PC-9 (cell line): ENCODE measurements around the gene CSPG5. TPM values are rescaled to one million over a fixed set of nuclear protein-coding genes. Genes with fewer than 3 reads are reported as not detected.

Experiments
- BruUV-seq: library from RNA; stranded (reverse); fragments of 400-500 nt; replicated peaks from 2 replicates; lab custom pipeline; 2021; lab: Mats Ljungman, UMichigan
- CTCF ChIA-PET: fragments of 300-600 bp; sonication (Branson Sonifier 250); formaldehyde crosslinking; loops from one replicate; lab custom pipeline; 2022; ENCODE audit warnings: antibody characterized with exemption; lab: Charles Lee
- POLR2A ChIA-PET: fragments of 300-600 bp; sonication (Branson Sonifier 250); formaldehyde crosslinking; loops from one replicate; lab custom pipeline; 2022; ENCODE audit warnings: antibody characterized with exemption; ENCODE audit not compliant: unreplicated experiment; lab: Charles Lee
- DNase-seq, 2 experiments: peaks; one replicate each; pipeline versions ENCODE4 v3.0.0 to v3.0.0-alpha.2; 2015 to 2022; ENCODE audit warnings: mixed read lengths in 1 of 2
- H2AFZ ChIP-seq: fragments of 200-600 bp; sonication (generic); 2 replicates; pipeline ENCODE4 v1.8.1; 2017; ENCODE audit warnings: antibody characterized with exemption
- H3F3A ChIP-seq: fragments of 200-600 bp; sonication (generic); 2 replicates; pipeline ENCODE4 v1.8.1; 2017; ENCODE audit warnings: antibody characterized with exemption, mild to moderate bottlenecking, low read depth; ENCODE audit not compliant: insufficient read depth
- H3K27ac ChIP-seq: fragments of 200-600 bp; sonication (generic); 2 replicates; pipeline ENCODE4 v1.6.1; 2016; ENCODE audit warnings: mixed run types
- H3K27me3 ChIP-seq: fragments of 200-600 bp; sonication (generic); 2 replicates; pipeline ENCODE4 v1.6.1; 2016; ENCODE audit warnings: low read depth, mixed run types; ENCODE audit not compliant: insufficient read depth
- H3K36me3 ChIP-seq: fragments of 200-600 bp; sonication (generic); 2 replicates; pipeline ENCODE4 v1.6.1; 2016; ENCODE audit warnings: low read depth, mixed run types
- H3K4me1 ChIP-seq: fragments of 200-600 bp; sonication (generic); replicated peaks from 2 replicates; pipeline ENCODE4 v1.6.1; 2016; ENCODE audit warnings: mixed run types; ENCODE audit not compliant: insufficient read depth
- H3K4me2 ChIP-seq: fragments of 200-600 bp; sonication (generic); 2 replicates; pipeline ENCODE4 v1.6.1; 2017; ENCODE audit warnings: mixed run types
- H3K4me3 ChIP-seq: fragments of 200-600 bp; sonication (generic); 2 replicates; pipeline ENCODE4 v1.6.1; 2016; ENCODE audit warnings: mixed run types
- H3K79me2 ChIP-seq: fragments of 200-600 bp; sonication (generic); 2 replicates; pipeline ENCODE4 v1.6.1; 2017; ENCODE audit warnings: low read depth, mixed run types
- H3K9me2 ChIP-seq: fragments of 200-600 bp; sonication (generic); 2 replicates; pipeline ENCODE4 v1.8.1; 2017; ENCODE audit warnings: mild to moderate bottlenecking; ENCODE audit not compliant: insufficient read depth
- H3K9me3 ChIP-seq: fragments of 200-600 bp; sonication (generic); 2 replicates; pipeline ENCODE4 v1.8.1; 2016; ENCODE audit warnings: low read depth; ENCODE audit not compliant: insufficient read depth
- H4K20me1 ChIP-seq: fragments of 200-600 bp; sonication (generic); 2 replicates; pipeline ENCODE4 v1.8.1; 2017; ENCODE audit not compliant: insufficient read depth
- CTCF ChIP-seq: fragments of 200-600 bp; sonication (generic); conservative IDR thresholded peaks from 2 replicates; pipeline ENCODE4 v1.6.1; 2017; ENCODE audit warnings: mixed run types, antibody characterized with exemption, mild to moderate bottlenecking, moderate library complexity
- EZH2 ChIP-seq: fragments of 200-600 bp; sonication (generic); IDR thresholded peaks from 2 replicates; pipeline ENCODE4 v1.8.0; 2017; ENCODE audit warnings: antibody characterized with exemption, low read depth
- intact Hi-C: fragments of 100-400 bp; cut with micrococcal nuclease; formaldehyde crosslinking; loops from one replicate; pipeline ENCODE4 v1.10.0; 2022; ENCODE audit not compliant: unreplicated experiment
- total RNA-seq: library from RNA; stranded (reverse); gene quantifications from 2 replicates; pipeline ENCODE4 v1.2.3, GENCODE V29; 2021

The CSPG5 gene
- total RNA-seq, 1 experiment from 2014 or later = 1.8 TPM

DNA sequence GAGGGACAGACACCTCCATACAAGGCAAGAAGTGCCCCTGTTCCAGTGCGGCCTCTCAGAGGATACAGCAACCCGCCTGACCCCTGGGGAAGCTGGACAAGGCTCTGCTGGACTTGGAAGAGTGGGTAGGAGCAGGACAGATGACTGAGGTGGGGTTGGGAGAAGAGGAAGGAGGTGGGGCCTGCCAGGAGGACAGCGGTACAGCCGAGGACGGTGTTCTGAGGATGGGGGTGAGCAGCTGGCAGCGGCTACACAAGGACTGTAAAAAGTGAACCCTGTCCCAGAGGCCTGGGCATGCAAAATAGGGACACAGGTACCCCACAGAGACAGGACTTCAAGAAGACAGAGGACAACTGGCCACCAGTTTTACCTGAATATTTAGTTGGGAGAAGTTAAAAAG lies 41.7 kb downstream of the CSPG5 start:
- POLR2A ChIA-PET = no interaction called here
- no peak overlapping the region for H2AFZ ChIP-seq
- no peak overlapping the region for H3K27ac ChIP-seq
- DNase-seq = no peak
- no TSS peak for BruUV-seq
- no peaks in the 10 kb centered on the region; the same call in 1 of the 2 replicates for H3K4me1 ChIP-seq
- H3K36me3 ChIP-seq = no peaks in the 10 kb centered on the region
- no peak for TF ChIP-seq CTCF
- TF ChIP-seq EZH2 = no peak
- H3F3A ChIP-seq = no peaks in the 10 kb centered on the region
- H3K27me3 ChIP-seq = no peaks in the 10 kb centered on the region
- H3K9me3 ChIP-seq = no peaks in the 10 kb centered on the region
- no peaks in the 10 kb centered on the region for H3K79me2 ChIP-seq
- H3K9me2 ChIP-seq = no peaks in the 10 kb centered on the region
- intact Hi-C loops = no loop called here
- no peak overlapping the region for H3K4me3 ChIP-seq
- no peak overlapping the region for H3K4me2 ChIP-seq
- CTCF ChIA-PET = no interaction called here
- H4K20me1 ChIP-seq = no peaks in the 10 kb centered on the region

DNA sequence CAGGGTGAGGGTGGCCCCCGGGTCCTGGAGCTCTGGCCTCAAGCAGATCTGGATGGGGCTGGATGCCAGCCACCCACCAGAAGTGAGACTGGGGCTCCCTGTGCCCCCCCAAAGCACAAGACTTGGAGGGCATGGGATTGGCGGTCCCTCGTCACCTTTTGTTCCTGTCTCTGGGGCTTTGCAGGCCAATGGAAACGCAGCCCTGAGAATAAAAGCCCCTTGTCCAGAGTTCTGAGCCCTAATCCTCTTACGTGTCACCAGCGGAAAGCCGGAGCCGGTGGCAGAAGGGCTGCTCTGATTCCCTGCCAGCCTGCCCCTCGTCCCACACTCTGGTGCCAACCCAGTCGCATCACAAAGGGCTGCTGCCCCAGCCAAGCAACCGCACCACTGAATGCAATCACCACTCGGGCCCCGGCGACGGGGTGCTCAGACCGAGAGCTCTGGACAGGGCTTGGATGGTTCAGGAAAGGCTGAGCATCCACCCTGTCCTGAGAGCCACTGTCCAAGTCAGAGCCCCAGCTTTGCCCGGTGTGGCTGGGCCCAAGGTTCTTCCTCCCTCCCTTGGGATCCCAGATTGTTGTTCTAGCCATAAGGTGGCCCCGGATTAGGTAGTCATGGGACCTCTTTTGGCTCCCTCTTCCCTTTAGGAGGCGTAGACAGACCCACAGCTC lies 42.3 kb downstream of the CSPG5 start:
- Histone ChIP-seq H3K9me3 (no peaks in the 10 kb centered on the region), H2AFZ (no peak overlapping the region), H3K36me3 (no peaks in the 10 kb centered on the region), H3K4me1 (no peaks in the 10 kb centered on the region), H3K9me2 (no peaks in the 10 kb centered on the region), H3K4me2 (no peak overlapping the region), H3K79me2 (no peaks in the 10 kb centered on the region), H3F3A (no peaks in the 10 kb centered on the region), H3K27me3 (no peaks in the 10 kb centered on the region), H3K27ac (no peak overlapping the region), H3K4me3 (no peak overlapping the region), H4K20me1 (no peaks in the 10 kb centered on the region)
- intact Hi-C loops = no loop called here
- no peak for DNase-seq
- no peak for TF ChIP-seq EZH2
- no peak for TF ChIP-seq CTCF
- no TSS peak for BruUV-seq
- ChIA-PET CTCF (interaction anchor here (0.7 kb wide), 1 partner anchor 8 kb away, joined by 5 read pairs; no protein-coding TSS in a partner anchor), POLR2A (no interaction called here)

DNA sequence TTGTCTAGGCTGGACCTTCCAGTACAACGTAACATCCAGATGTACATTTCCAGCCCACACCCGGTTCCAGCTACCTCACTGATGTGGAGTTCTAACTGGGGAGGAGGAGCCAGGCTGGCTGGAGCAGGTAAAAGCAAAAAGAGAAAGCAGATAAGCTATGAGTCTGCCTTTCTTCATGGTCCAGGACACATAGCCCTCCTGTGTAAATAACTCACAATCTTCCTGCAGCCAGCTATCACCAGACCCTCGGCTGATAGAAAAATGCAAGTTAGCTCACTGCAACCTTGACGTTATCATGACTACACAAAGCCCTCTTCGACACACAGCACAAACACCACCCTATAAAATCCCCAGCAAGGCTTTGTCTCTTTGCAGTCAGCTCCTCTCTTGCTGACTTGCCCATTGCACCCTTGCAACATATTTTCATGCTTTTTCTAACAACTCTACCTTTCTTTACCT lies 44.6 kb downstream of the CSPG5 start:
- Histone ChIP-seq H3K4me2 (no peak overlapping the region), H3K4me3 (no peak overlapping the region), H3K9me3 (no peaks in the 10 kb centered on the region), H3K27me3 (no peaks in the 10 kb centered on the region), H4K20me1 (no peaks in the 10 kb centered on the region), H3F3A (no peaks in the 10 kb centered on the region), H3K36me3 (no peaks in the 10 kb centered on the region), H3K27ac (no peak overlapping the region), H2AFZ (no peak overlapping the region), H3K4me1 (no peaks in the 10 kb centered on the region), H3K9me2 (no peaks in the 10 kb centered on the region), H3K79me2 (no peaks in the 10 kb centered on the region)
- no peak for DNase-seq
- BruUV-seq = no TSS peak
- CTCF ChIA-PET = interaction anchor here (0.7 to 0.9 kb wide), 2 partner anchors 26 to 535 kb away, joined by 4 to 7 read pairs; no protein-coding TSS in a partner anchor
- POLR2A ChIA-PET = interaction anchor here (0.5 to 0.7 kb wide), 3 partner anchors 255 to 598 kb away, joined by 3 to 16 read pairs (median 6); no protein-coding TSS in a partner anchor
- TF ChIP-seq EZH2 (no peak), CTCF (no peak)
- intact Hi-C loops = no loop called here
